Measurements from ENCODE around the gene CCL4L2.
"Not testable (repeated sequence)": the region's sequence is repeated elsewhere in the genome, so short reads cannot be mapped to it uniquely, and the experiment has no call there.

Gene CCL4L2

GRCh38 chr17:36184023-36184765 lies 26.7 kb upstream of the CCL4L2 start:
- Histone ChIP-seq H3K4me3 (ENCODE audit: low read depth in 1 of 2, low read length in 1 of 2) (peak overlapping the region; percentile 62 to 82), H3K27me3 (peaks cover 43% of the 10 kb centered on the region), H3K27ac (peak overlapping the region; percentile 93), H3K36me3 (peaks cover 5% of the 10 kb centered on the region), H3K9me3 (no peaks in the 10 kb centered on the region), H3K4me1 (ENCODE audit: control insufficient read depth in 1 of 2, insufficient read depth in 1 of 2, low read depth in 1 of 2, low read length in 1 of 2) (peaks cover 37 to 59% of the 10 kb centered on the region in 2 experiments)
- TF ChIP-seq CTCF (IDR thresholded peaks at IDR 0.05): no peak

DNA sequence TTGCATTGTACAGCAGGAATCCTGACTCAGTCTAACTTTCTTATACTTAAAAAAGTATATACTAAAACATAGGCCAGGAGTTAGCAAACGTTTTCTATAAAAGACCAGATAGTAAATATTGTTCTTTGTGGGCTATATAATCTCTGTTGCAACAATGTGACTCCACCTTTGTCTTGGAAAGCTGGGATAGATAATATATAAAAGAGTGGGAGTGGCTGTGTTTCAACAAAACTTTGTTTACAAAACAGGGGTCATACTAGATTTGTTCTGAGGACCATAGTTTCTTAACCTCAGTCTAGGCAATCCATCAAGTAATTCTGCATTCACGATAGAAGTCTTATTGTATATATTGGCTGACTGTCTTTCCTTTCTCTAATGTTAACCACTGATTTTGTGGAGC lies 25.4 kb upstream of the CCL4L2 start:
- Histone ChIP-seq H3K4me3 (ENCODE audit: low read depth in 1 of 2, low read length in 1 of 2) (peak overlapping the region in 1 of 2 experiments; percentile 82), H3K9me3 (no peaks in the 10 kb centered on the region), H3K4me1 (ENCODE audit: control insufficient read depth in 1 of 2, insufficient read depth in 1 of 2, low read depth in 1 of 2, low read length in 1 of 2) (peaks cover 48 to 70% of the 10 kb centered on the region in 2 experiments), H3K27ac (peak overlapping the region; percentile 93), H3K27me3 (peaks cover 43% of the 10 kb centered on the region), H3K36me3 (peaks cover 5% of the 10 kb centered on the region)
- no peak for TF ChIP-seq CTCF (IDR thresholded peaks at IDR 0.05)

DNA sequence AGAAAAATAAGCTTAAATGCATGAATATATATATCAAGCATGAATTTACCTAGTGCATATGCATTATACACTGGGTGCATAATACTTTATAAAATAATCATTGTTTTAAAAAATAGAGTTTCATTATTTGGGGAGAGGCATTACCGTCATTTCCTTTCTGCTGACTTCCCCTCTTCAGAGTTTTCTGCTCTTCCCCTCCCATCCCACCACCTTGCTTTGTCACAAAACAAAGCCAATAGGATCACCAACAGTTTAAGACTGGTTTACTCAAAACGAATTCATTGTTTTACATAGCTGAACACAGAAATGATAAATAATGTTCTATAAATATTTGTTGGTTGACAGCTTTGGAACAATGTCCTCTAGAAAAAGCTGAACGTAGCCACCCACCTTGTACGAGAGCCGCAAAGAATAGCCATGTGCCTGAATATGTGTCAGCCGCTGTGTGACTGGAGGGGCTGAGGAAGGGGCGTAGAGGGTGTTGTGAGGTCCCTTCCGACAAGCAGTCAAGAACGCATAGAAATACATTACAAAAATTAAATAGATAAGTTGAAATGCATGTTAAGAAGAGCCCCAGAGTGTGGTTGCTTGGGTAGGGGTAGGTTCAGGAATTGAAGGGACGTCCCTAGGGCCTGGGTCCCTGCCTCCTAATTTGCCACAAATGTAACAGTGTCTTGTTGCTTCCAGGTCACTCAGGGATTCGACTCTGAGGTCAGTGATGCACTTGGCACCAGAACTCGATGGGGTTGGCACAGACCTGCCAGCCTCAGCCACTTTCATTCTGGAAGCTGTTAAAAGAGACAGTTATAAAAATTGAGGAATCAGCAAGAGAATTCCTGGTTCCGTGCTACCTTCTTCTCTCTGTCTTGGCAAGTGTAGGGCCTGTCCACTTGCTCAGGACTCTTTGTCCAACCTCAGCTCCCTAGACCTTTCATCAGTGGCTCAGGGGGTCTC lies 23.8 kb upstream of the CCL4L2 start:
- H3K9me3 ChIP-seq, H3K36me3 ChIP-seq: not testable (repeated sequence)
- Histone ChIP-seq H3K27ac (peak overlapping the region; percentile 93), H3K4me1 (ENCODE audit: control insufficient read depth in 1 of 2, insufficient read depth in 1 of 2, low read depth in 1 of 2, low read length in 1 of 2) (peaks cover 65 to 87% of the 10 kb centered on the region in 2 experiments), H3K4me3 (ENCODE audit: low read depth in 1 of 2, low read length in 1 of 2) (peak overlapping the region in 1 of 2 experiments; percentile 24), H3K27me3 (peaks cover 30% of the 10 kb centered on the region)

DNA sequence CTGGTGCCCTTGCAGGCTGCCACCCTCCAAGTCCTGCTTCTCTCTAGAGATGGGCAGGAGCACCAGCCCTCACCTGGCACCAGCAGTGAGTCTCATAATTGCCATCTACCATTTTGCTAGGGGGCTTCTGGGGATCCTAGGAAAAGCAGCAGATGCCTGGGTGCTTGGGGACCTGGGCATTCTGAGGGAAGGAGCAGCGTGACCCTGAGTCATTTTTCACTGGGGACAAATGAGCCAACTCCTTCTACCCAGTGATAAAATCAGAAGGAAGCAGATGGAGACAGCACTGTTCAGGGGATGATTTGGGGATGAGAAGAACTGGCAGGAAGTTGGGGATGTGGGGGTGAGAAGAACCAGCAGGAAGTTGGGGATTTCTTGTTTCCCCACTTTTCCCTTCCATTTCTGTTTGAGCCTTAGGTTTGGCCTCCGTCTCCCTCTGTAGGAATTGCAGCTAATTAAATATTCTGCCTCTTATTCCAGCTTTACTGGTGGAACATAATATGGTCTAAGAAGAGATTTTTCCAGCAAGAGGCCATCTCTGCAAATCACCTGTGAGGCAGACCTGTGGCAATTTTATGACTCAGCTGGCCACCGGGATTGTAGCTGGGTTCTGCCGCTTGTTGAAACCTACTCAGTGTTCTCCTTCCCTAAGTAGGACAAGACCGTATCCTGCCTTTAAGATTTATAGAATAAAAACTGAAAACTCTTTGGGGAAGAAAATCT lies 22.8 kb upstream of the CCL4L2 start:
- Histone ChIP-seq H3K27ac (peak overlapping the region; percentile 93), H3K4me1 (ENCODE audit: control insufficient read depth in 1 of 2, insufficient read depth in 1 of 2, low read depth in 1 of 2, low read length in 1 of 2) (peaks cover 72 to 88% of the 10 kb centered on the region in 2 experiments), H3K27me3 (peaks cover 20% of the 10 kb centered on the region), H3K4me3 (ENCODE audit: low read depth in 1 of 2, low read length in 1 of 2) (peak overlapping the region; percentile 19 to 41)
- H3K9me3 ChIP-seq, H3K36me3 ChIP-seq: not testable (repeated sequence)

DNA sequence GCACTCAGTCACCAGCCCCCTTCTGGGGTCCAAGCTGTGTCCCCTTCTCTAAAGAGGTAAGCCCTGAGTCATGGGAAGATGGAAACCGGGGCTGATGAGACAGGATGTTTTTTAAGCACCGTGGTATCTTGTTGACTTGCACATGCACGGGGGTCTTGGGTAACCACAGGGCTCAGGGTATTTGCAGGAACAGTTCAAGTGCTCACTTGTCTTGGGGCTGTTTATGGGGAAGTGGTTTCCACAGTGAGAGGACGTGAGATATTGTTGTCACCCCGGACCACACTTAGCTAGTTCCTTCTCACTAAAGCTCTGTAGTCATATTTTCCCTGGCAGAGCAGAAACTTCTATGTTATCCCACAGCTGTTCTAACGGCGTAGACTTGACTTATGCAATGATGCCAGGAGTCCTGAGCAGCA lies 22.0 kb upstream of the CCL4L2 start:
- TF ChIP-seq CTCF (IDR thresholded peaks at IDR 0.05): no peak
- Histone ChIP-seq H3K9me3 (no peaks in the 10 kb centered on the region), H3K4me1 (ENCODE audit: control insufficient read depth in 1 of 2, insufficient read depth in 1 of 2, low read depth in 1 of 2, low read length in 1 of 2) (peaks cover 75 to 88% of the 10 kb centered on the region in 2 experiments), H3K27ac (peak overlapping the region; percentile 93), H3K27me3 (peaks cover 12% of the 10 kb centered on the region), H3K4me3 (ENCODE audit: low read depth in 1 of 2, low read length in 1 of 2) (peak overlapping the region; percentile 32 to 41), H3K36me3 (peaks cover 5% of the 10 kb centered on the region)

GRCh38 chr17:36189993-36190392 lies 20.9 kb upstream of the CCL4L2 start:
- H3K27ac ChIP-seq: peak overlapping the region; percentile 93
- peak overlapping the region in 1 of 2 experiments; percentile 51 for H3K4me3 ChIP-seq (ENCODE audit: low read depth in 1 of 2, low read length in 1 of 2)
- H3K27me3 ChIP-seq, H3K36me3 ChIP-seq, H3K9me3 ChIP-seq: not testable (repeated sequence)
- peaks cover 75 to 91% of the 10 kb centered on the region in 2 experiments for H3K4me1 ChIP-seq (ENCODE audit: control insufficient read depth in 1 of 2, insufficient read depth in 1 of 2, low read depth in 1 of 2, low read length in 1 of 2)

- peaks cover 82 to 96% of the 10 kb centered on the region in 2 experiments for H3K4me1 ChIP-seq (ENCODE audit: control insufficient read depth in 1 of 2, insufficient read depth in 1 of 2, low read depth in 1 of 2, low read length in 1 of 2)
- not testable (repeated sequence) for H3K9me3 ChIP-seq, H3K27me3 ChIP-seq, H3K36me3 ChIP-seq
- H3K4me3 ChIP-seq (ENCODE audit: low read depth in 1 of 2, low read length in 1 of 2): peak overlapping the region in 1 of 2 experiments; percentile 51
- peak overlapping the region; percentile 93 for H3K27ac ChIP-seq
Measured at GRCh38 chr17:36190549-36191330, 20.1 kb upstream of the CCL4L2 start.

All from neutrophil (primary cell).